Cerebellar nuclear complex (tissue), 1 donor: ENCODE data around the gene PLA2G4E.
A peak's percentile ranks its signal among the peaks of the same experiment; 100 is the strongest.

Source experiments
- DNase-seq, 2 experiments: peaks; one replicate each; lab custom pipeline; 2025; lab: John Stamatoyannopoulos, UW

The PLA2G4E gene

DNA sequence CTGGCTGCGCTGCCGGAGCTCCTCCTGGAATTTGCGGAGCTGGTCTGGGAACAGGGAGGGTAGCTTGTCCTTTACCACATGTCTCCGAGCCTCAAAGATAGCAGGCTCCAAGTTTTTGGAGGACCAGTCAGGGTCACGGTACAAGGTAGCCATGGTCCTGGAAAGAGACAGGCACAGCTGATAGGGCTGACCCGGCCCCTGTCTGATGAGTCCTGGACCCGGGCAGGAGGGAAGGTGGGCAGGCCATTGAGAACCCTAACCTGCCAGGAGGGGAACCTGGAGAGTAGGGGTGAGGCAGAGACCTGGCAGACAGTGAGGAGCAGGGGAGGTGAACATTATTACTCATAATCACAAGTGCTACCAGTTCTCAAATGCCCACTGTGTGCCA is 28.0 kb downstream of the PLA2G4E start:
- no peak for DNase-seq

DNA sequence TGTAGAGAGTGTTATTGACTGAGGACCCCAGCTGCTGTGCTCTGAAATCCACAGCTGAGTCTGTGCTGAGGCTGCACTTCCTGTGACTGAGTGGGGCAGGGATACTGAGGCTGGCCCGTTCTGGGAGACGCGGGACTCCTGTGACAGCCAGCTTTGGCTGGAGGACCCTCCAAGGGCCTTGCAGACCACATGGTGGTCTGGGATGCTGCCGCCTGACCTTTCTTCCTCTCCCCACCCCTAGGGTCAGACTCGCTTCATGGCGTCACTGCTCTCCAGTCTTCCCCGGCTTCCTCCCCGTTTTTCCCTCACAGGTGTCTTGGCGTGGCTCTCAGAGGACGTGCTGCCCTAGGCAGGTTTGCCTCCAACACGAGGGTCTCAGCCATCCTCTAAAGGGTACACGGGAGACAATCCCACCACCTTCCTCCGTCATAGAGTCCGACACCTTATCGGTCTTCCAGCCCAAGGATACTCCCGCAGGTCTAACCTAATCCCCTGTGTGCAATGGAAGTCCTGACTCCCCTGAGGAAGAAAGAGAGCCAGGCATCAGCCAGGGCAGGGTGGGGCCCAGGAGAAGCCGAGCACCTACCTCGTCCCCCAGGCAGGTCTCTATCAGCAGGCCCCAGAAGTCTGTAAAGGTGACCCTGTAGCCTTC is 28.6 kb downstream of the PLA2G4E start:
- no peak for DNase-seq

DNA sequence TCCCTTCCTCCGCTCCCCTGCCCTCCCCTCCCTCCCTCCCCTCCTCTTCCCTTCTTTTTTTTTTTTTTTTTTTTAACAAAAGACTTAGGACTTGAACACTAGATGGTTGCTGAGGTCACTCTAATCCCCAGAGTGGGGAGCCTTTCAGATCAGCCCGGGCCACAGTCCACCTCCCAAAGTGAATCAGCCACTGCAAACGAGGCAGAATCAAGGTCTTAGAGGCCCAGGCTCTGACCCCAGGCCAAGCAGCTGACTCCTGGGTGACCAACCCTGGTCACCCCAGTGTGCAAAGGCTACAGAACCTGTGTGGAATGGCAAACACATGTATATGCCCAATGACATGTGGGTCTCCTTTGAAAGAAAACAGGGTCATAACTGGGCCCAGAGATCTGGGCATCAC is 30.2 kb downstream of the PLA2G4E start:
- DNase-seq = no peak

DNA sequence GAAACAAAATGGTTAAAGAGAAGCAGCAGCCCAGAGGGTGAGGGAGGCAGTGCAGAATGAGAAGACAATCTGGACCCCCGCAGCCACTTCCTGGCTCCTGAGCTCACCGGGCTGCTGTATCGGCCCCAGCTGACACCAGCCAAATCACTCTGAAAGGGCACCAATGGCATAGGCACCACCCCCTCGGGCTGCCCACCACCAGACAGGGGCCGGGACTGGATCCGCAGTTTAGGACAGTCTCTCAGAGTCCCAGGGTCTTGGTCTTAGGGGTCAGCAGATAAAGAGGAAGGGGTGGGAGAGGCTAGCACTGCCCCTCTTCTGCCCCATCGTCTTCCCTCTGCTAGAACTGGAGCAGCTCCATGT is 30.6 kb downstream of the PLA2G4E start:
- no peak for DNase-seq

DNA sequence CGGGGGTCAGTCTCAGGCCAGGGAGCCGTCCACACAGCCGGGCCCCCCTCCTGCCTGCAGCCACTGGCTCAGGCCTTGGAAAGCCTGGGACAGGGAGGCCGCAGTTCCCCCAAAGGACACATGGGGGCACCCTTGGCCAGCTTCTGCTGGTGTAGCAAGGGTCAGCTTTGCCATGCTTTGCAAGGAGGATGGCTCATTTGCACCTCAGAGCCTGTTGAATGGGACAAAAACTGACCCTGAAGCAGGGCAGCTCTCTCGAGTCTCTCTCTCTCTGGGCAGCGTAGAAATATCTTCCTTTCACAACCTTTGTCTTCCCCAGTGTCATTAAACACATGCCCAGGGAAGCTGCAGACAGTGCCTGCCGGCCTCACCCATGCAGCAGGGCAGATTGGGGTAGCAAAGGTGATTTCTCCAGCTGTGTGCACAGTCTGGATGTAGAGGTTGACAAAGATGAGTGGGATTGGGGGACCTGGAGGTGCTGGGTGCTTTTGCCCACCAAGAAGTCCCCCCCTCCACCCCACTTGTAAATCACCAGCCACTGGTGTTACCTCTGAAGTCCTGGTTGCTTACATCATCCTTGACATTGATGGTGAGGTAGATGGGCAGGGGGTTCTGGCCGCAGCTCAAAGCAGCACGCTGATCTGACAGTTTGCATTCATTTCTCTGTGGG is 31.1 kb downstream of the PLA2G4E start:
- DNase-seq = peak in 1 of 2 experiments; percentile 11

DNA sequence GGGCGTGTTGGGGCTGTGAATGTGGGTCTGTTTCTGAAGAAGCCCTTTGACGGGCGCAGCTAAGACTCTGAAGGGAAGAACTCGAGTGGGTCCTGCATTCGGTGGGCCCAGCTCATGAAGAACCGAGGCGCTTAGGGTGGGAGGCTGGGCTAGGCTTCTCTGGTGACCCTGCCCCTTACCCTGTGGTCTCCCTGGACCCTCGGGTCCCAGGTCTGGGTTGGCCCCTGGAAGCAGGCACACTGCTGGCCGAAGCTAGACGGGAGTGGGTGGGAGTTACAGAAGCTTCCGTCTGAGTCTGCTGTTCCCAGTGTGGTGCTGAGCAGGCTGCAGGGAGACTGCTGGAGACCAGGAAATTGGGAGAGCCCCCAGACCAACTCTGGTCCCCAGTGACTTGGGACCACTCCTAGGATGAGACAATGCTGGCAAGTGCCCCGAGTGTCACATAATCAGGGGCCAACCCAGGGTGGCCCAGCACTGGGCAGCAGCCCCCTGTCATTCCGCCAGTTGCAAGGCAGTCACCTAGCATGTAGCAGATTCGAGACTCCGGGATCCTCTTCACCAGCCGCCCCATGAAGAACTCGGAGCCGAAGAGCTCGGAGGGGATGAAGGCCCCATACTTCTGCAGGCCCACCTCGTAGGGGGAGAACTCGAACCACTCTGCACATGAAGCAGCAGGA is 31.8 kb downstream of the PLA2G4E start:
- no peak for DNase-seq

DNA sequence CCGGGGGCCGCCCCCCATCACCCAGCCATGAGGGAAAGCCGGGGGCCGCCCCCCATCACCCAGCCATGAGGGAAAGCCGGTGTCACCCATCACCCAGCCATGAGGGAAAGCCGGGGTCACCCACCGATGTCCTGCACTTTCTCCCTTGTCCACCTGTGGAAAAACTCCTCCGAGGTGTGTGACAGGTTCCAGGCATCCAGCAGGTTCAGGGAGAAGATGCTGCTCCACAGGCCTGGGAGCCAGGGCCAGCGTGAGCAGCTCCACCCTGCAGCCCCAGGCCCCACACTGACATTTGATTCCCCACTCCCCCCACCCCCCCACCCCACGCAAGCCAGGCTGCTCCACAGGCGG is 32.9 kb downstream of the PLA2G4E start:
- no peak for DNase-seq

DNA sequence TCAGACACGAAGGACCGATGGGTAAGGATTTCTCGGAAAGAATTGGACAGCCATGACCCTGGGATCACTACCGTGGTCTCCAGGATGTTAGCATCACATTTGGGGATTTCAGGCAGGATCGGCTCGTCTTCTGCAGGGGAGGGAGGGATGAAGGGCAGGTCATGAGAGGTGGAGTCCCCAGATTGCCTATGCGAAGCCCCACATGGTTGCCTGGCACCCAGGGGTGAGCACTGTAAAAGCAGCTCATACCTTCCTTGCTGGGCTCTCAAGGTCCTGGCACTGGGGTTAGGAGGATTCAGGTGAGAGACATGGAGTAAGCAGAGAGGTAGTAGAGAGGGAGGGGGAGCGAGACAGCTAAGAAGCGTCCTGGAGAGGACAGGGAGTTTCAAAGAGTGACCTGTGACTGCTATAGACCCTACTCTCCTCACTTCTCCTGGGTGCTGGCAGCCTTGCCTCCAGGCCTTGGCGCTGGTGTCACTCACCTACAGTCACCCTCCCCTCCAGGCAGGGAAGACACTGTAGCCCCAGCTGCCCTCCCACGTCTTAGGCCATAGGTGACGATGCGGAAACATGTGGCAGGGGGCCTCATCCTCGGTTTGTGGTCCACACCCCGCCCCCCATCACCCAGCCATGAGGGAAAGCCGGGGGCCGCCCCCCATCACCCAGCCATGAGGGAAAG is 33.5 kb downstream of the PLA2G4E start:
- DNase-seq = no peak

DNA sequence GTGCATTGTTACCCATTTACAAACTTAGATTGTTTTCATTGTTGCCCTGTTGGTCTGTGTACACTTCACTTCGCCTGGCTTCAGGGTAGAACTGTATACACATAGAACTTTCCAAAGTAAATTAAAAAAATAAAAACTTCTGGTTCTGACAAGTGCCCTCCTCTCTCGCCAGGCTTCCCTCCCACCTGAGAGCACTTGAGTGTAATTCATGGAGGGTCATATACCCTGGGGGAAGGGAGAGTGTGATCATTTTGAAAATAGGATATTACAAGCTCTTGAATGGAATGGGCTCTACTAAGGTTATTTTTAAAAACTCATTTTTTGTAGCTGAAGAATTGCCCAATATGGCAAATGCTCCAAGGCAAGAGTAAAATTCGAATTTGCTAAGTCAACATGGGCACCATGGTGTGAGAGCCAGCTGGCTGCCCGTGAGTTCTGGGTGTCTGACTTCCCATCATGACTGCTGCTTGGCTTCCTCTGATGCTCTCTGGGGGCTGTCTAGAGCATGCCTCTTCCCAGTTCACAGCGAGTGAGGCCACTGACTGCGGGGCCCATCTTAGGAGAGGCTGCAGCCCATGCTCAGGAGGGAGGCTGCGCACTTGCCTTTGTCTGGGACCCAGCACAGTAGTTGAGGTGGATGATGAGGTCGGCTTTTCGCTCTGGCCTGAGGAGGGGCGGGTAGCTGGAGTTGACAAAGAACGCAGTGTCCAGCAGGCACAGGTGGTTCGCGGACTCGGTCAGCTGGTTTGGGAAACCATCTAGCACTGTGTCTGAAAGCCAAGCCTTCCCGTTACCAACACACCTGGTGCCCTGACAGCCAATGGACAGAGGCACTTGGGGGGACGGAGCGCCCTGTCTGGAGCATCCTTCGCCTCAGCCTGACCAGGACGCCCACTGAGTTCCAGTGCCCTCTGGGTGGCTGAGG is 35.3 kb downstream of the PLA2G4E start:
- DNase-seq = no peak

DNA sequence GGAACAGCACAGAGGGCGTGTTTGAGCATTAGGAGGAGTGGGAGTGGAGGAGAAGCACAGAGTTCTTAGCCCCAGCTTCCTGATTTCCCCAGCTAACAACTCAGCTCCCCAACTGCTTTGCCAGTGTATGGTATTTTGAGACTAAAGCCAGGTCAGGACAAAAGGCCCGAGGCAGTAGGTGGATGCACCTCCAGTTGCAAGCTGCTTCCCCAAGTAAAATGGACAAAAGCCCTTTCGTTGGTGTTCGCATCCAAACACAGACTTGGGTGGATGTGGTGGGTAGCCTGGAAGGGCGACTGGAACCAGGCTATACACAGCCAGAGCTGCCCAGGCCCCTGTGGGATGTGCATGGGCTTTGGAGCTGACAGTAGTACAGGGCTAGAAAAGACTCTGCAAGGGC is 36.2 kb downstream of the PLA2G4E start:
- no peak for DNase-seq

DNA sequence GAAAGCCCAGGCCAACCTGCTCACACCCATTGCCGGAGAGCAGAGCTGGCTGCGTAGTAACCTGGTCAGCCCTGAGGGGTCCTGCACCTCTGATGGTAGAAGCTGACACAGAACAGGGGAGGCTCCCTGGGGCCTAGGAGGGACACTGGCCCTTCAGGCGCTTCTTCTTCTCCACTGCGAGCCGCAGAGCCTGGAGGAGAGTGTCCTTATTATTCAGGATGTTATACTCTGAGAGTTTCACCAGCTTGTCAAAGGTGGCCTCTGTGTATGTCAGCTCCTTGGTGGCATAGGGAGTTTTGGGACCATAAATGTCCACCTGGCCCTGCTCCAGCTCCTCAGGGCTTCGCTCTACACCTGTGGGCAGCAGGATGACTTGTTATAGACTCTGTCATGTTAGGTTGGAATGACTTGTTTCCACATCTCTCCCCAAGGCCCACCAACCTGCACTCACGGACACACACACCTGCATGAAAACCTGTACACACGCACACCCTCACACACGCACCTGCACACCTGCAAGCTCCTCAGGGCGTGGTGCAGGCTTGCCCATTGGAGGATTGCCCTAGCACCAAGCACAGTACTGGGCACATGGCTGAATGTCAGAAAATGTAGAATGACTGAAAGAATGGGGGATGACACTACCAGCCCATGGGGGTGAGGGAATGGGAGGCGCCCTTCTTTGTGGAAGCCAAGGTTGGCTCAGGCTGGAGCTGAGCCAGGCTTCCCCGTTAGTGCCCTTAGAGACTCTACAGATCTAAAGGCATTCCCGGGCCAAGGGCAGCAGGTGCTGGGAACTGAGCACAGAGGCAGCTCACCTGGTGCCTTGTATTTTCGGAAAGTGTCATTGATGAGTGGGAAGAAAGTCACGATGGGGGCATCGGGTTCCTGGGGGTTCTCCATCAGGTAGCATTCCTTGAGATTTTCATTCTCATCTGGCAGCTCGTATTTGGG is 36.9 kb downstream of the PLA2G4E start:
- DNase-seq = no peak

DNA sequence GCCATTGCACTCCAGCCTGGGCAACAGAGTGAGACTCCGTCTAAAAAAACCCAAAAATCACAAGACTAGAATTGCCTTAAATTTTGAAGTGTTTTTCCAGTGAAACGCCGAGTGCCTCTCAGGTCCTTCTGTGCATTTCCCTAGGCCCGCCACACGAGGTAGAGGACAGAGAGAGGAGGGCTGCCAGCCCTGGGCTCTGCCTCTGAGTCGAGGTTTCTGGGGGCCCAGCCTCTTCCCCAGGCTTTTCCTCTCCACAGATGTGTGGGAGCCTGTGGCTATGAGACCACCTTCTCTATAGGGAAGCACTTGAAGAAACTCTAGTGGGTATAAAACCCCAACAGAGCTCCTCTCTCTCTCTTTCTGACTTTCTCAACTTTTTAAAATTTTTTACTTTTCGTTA is 37.6 kb downstream of the PLA2G4E start:
- DNase-seq = no peak

DNA sequence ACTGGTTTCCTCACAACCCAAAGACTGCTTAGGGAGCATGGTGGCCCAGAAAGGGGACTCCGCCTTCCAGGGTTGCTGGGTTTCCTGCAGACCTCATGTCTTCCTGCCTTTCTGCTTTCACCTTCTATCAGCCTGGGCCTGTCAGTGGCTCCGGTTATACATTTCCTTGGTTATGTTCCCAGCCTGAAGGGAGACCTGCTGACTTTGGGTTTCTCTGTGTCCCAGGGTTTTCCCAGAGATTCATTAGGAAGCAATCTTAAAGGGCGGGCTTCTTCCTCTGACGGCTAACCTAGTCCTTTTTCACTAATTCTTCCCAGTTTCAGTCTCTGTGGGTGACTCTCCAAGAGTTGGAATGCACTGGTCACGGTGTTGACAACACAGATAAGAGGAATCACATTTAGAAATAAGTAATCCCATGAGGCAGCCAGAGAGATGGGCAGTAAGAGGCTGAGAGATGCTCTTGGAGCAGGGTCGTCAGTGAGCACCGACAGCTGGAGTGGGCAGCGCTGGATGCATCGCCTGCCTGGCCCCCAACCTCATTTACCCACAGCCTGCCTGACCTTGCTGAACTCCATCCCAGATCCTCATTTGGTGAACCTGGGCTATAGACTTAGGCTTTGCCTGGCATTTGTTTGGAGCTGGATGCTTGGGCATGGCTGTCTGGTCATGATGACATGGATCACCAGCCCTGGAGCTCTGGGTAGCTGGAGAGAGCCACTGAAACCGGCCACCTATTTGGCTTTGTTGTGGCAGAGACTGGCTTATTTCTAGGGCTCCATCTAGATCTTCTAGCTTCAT is 38.5 kb downstream of the PLA2G4E start:
- DNase-seq = no peak

DNA sequence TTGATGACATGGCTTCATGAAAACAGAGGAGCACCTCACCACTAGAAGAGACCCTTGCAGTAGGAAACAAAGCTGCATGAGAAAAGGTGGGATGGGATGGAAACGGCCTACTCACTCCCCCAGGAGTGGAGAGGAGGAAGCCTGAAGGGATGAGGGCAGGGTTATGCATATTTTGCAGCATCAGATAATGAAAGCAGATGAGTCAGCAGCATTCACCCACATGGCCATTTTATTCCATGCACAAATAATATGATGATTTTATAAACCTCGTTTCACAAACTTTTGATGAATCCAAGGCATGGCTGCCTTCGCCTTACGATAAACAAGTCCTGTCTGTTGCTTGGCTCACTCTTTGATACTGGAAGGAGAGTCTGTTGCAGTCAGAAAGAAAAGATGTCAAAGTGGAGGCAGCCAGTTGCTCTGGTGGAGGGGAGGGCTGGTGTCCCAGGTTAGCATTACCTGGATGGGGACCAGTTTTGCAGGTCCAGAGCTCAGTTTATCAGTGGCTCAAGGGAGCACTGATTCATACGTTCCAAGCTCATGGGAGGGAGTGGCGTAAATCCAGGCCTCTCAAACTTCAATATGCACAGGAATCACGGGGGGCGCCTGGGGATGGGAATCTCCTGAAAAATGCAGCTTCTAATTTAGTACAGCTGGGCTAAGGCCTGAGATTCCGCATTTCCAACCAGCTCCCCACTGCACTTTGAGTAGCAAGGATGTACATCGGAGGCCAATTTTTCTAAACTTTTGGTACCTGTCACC is 39.3 kb downstream of the PLA2G4E start:
- no peak for DNase-seq

DNA sequence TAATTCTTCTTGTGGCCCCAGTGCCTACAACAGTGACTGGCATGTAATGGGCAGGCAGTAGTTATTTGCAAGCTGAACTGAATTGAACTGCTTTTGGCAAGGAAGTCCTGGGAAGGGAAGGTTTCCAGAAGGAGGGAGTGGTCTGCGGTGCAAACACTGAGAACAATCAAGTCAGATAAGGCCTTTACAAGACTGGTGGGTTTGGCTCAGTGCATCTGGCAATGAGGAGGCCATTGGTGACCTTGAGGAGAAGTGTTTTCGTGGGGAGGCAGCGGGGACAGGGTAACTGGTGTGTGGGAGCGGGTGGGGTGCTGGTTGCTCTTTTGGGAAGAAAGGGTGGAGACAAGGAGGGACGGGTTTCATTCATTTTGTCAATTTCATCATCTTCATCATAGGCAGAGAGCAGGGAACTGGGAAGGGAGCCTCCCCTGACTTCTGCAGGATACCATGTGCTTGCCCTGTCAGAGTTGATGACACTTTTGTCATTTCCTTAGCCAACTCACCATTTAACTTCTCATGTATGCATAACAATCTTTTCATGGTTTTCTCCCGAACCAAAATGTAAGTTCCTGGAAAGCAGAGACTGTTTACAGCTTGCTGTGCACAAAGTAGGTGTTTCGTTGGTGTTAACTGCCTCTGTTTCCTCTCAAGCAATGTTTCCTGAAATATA is 40.1 kb downstream of the PLA2G4E start:
- DNase-seq = no peak

DNA sequence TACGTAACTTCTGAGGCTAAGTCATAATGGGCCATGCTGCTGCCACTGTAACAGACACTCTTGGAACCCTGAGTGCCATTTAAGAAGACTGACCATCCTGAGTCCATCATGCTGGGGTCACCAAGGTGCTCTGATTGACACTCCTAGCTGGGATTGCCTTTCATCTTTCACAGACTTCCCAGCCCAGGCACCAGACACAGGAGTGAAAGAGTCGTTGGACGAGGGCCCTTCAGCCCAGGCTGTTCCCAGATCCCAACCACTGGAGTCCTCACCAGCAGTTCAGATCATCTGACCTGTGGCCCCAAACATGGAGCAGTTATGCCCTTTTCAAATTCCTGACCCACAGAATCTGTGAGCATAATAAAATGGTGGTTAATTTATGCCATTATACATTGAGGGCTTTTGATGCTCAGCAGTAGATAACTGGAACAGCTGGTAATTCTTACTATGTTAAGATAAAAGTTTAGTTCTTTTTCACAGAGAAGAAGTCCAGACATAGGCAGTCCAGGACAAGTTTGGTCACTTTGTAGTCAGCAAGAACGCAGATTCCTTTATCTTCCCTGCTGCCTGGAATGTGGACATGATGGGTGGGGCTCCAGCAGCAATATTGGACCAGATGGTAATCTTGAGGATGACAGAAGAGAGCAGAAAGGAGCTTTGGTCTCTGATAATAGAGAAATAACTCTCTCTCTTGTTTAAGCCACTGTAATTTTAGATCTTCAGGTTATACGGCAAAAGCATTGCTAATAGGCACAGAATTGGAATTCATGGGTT is 41.2 kb downstream of the PLA2G4E start:
- no peak for DNase-seq

DNA sequence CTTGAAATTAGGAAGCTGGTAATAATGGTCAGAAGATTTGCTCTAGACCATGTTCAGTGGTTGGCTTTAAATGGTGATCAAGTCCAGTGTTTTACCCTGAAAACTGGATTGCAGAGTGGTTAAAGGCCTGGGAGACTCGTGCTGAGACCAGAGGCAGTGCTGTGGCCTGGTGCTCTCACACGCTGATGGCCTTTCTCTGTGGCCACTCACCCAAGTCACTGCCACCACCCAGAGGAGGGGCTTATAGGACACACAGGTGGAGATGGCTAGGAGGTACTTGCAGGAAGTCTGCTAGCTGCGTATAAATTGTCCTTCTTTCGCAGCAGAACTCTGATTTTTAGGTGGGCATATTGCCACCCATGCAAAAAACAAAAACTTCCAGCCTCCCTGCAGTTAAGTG is 42.3 kb downstream of the PLA2G4E start:
- no peak for DNase-seq
